ENCODE data around the gene ZNF823.

The ZNF823 gene

DNA sequence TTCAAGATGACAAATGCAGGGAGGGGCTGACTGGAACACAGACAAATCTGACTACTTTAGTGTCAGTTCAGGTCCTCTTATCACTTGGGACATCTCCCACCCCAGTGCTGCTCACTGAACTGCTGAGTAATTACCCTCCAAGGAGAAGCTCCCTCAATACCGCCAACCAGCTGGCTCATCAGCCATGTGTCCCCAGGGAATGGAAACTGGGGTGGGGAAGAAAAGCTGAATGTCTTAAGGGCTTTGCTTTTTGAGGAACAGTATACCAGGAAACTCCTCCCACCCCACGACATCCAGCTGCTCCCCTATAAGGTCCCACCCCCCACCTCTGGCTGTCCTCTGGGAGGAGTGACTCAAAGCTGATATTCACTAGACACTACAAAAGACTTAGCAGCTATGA lies 2.0 kb downstream of the ZNF823 start:
- no peak for DNase-seq

DNA sequence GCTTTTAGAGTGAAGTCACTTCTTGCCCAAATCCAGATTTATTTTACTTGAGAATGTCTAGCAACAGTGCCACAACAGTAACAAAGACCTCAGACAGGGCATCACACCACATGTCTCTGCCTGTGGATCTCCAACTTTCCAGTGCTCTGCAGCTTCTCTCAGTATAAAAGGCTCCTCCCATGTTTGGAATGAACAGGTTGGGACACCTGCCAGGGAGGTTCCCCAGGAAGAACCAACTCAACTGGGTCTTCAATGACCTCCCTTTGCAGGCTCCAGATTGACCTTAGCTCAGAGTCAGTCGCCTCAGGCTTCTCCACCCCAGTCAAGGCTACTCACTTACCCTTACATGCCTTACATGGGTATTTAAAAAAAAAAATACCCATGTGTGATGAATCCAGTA lies 3.4 kb downstream of the ZNF823 start:
- DNase-seq: no peak

DNA sequence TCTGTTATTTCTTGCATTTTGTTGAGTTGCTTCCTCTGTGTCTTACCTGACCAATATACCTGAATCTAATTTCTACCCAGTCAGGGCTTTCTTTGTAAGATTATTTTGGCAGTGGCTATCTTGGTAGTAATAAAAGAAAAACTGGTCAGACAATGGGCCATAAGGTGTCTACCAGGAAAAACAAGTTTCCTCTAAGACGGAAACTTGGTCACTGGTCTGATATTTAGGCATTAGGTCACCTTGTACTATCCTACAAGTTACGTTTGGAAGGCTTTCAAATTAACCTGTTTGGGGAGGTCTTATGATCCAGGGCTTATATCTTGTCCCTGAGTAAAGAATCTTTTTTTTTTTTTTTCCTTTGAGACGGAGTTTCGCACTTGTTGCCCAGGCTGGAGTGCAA lies 9.2 kb downstream of the ZNF823 start:
- DNase-seq: no peak

DNA sequence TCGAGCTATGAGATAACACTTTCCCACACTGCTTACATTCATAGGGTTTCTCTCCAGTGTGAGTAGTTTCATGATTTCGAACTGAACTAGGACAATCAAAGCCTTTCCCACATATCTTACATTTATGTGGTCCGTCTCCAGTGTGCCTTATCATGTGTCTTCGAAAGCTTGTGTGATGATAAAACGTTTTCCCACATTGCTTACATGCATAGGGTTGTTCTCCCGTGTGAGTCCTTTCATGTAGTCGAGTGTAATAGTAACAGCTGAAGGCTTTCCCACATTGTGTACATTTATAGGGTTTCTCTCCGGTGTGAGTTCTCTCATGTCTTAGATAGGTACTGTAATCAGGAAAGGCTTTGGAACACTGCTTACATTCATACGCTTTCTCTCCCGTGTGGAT lies 16.3 kb downstream of the ZNF823 start:
- no peak for DNase-seq

DNA sequence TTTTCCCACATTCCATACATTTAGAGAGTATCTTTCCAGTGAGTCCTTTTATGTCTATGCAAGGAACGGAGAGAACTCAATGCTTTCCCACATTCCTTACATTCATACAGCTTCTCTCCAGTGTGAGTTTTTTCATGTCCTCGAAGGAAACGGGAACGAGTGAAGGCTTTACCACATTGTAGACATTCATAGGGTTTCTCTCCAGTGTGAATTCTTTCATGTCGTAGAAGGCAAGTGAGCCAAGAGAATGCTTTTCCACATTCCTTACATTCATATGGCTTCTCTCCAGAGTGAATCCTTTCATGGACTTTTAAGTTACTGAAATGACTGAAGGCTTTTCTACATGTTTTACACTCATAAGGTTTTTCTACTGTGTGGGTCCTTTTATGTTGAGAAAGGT lies 17.1 kb downstream of the ZNF823 start:
- DNase-seq: no peak

DNA sequence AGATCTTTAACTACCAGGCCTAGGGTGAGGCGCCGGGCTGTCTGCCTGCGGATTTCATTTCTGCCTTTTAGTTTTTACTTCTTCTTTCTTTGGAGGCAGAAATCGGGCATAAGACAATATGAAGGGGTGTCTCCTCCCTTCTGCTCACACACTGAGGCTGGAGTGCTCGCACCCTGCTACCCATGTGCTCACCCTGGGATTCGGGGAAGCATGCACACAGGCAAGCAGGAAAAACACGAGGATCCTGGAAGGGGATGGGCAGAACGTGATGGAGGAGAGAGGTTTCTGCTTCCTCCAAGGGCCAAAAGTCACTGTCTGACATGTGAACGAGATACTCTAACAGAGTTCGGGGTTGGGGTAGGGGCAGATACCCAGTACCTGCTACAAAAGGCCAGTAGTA lies 28.4 kb downstream of the ZNF823 start:
- DNase-seq: no peak

DNA sequence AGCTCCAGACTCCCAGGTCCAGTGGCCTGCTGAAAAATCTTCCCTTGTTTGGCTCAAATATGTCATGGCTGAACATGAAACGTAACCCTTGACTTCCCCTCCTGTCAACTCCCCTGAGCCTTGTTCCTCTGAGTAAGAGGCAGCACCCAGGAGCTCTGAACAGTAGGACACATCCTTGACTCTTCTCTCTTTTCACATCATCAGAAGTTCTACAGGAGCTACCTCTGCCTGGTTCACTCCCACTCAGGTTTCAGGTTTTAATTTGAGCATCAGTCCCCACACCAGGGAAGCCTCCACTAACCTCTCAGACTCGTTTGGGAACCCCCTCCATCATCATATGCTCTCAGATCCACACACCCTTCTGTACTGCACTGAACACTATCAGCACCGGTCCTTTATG lies 30.3 kb downstream of the ZNF823 start:
- DNase-seq: no peak

DNA sequence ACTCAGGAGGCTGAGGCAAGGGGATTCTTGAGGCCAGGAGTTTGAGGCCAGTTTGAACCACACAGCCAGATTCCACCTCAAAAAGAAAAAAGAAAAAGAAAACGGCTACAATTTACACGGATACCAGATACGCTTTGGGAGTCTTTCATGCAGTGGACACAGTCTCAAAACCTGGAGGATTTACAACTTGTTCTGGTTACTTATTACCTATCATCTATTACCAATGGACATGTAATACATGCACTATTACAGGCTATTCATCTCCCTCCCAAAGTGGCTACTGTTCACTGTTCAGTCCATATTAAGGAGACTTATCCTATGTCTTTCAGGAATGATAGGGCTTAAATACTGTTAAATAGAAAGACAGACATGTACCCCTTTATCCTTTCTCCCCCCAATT lies 33.3 kb downstream of the ZNF823 start:
- no peak for DNase-seq

DNA sequence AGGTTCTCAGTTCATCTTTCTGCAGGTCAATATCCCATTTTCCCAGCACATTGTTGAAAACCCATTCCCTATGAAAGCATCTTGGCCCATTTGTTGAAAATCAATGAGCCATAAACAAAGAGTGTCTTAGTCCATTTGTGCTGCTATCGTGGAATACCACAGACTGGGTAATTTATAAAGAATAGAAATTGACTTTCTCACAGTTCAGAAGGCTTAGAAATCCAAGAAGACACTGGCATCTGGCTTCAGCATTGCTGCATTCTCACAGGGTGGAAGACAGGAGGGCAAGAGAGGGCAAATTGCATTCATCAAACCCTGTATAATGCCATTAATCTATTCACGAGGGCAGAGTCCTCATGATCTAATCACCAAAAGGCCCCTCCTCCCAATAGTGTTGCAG lies 34.1 kb downstream of the ZNF823 start:
- no peak for DNase-seq

DNA sequence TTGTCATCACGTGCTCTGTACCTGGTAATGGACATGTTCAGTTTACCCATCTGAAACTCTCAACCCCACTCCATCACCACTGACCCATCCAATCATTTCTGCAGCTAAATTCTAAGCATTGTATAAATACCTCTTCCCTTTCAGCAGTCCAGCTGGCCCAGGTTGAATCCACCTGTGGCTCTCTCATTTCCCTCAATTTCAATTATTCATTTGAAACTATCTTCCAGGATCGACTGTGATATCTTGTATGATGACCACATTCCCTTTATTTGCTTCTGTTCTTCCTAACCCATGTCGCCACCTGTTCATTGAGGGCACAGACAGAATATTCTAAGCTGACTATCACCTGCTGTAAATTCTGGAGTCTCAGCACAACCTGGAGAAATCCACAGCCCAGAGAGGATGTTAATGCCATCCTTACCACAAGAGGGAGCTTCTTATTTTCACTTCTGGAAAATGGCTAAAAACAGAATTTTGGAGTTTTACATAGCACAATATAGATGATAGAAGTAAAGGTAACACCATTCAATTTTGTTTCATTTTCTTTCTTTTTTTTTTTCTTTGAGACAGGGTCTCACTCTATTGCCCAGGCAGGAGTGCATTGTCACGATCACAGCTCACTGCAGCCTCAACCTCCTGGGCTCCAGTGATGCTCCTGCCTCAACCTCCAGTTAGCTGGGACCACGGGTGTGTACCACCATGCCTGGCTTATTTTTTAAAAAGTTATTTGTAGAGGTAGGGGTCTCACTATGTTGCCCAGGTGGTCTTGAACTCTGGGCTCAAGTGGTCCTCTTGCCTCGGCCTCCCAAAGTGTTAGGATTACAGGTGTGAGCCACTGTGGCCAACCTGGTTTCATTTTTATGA lies 38.6 kb downstream of the ZNF823 start:
- DNase-seq: peak; percentile 29

DNA sequence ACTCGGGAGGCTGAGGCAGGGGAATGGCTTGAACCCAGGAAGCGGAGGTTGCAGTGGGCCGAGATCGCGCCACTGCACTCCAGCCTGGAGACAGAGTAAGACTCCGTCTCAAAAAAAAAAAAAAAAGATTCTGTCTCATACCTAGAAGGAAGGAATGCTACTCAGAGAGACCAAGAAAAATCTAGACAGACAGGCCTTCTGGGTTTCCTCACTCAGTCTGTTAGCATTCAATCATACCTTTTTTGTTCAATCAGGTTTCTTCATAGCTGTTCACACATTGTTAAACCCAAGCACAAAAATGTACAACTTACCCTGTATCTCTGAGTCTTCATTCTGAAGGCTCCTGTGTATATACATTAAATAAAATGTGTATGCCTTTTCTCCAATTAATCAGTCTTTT lies 40.5 kb downstream of the ZNF823 start:
- no peak for DNase-seq

DNA sequence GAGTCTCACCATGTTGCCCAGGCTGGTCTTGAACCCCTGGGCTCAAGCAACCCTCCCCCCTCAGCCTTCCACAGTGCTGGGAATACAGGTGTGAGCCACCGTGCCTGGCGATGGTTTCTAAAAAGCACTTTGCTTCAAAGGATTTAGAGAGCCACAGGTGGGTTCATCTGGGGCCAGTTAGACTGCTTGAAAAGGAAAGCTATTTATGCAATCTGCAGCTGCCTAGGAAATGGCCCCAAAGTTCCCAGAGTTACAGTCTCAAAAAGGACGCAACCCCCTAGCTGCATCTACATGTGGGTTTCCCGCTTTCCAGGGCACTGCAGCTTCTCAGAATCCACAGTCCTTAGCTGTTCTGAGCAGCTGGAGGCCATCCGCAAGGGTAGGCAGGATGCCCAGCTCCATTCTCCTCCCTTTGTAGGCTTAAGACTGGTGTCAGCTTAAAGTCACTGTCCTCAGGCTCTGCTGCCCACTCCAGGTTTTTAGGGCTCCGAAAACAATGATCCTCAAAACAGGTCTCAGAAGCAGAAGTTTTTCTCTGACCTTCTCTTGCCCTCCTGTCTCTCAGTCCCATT lies 41.4 kb downstream of the ZNF823 start:
- DNase-seq: no peak

DNA sequence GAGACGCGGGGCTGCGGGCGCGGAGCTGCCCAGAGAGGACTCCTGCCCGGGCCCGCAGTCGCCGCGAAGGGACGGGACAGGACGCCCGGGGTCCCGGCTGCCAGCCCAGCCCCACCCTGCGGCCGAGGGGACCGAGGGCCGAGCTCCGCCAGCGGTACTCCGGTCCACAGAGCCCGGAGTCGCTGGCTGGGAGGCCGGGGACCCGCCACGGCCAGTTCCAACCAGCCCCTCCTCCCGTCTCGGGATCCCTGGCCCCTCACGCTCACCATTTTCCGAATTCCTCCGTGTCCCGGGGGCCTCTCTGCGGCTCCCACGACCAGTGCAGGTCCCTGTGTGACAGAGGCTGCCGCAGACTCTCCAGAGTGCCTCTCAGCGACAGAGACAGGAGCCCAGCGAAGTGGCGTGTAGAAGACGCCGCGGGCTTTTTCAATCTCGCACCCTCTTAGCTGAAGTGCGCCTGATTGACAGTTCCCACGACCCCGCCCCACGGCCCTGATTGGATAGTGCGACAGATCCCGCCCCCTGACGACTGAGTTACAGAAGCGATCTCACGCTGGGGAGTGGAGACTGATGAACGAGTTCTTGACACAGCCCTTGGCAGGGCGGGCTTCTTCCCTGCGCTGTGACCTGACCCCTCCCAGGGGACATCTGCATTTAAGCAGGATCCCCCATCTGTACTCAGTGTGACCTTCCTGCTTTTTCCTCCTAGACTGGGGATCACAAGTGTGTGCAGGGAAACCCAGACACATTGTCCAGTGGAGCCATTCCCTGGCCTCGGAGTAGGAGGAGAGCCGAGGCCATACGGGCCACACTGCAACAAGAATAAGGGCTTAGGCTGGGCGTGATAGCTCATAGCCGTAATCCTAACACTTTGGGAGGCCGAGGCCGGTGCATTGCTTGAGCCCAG lies 44.0 kb downstream of the ZNF823 start:
- DNase-seq: peak; percentile 80

DNA sequence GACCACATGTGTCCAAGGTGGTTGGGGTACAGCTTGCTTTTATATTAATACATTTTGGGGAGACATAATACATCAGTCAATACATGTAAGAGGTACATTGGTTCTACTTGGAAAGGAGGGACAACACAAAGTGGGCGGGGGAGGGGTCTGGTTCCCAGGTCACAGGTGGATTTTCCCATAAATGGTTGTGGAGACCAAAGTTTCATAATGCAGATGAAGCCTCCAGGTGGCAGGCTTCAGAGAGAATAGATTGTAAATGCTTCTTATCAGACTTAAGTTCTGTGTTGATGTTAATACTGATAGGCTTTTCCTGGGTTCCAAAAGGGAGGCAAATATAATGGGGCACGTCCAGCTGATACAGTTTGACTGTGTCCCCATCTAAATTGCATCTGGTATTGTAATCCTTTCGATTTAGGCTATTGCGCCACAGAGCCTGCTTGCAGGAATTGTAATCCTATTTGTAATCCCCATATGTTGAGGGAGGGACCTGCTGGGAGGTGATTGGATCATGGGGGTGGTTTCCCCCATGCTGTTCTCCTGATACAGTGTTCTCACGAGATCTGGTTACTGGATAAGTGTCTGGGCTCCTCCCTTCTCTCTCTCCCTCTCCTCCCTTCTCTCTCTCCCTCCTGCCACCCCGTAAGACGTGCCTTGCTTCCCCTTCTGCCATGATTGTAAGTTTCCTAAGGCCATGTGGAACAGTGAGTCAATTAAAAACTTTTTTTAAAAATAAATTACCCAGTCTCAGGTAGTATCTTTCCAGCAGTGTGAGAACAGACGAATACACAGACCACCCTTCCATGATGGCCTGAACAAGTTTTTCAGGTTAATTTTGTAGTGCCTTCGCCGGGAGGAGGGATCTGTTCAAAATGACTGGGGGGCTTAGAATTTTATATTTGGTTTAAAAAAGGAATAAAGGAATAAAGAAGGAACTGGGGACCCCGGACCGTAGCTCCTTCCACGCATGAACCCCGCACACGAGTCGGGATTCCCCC lies 44.9 kb downstream of the ZNF823 start:
- no peak for DNase-seq

DNA sequence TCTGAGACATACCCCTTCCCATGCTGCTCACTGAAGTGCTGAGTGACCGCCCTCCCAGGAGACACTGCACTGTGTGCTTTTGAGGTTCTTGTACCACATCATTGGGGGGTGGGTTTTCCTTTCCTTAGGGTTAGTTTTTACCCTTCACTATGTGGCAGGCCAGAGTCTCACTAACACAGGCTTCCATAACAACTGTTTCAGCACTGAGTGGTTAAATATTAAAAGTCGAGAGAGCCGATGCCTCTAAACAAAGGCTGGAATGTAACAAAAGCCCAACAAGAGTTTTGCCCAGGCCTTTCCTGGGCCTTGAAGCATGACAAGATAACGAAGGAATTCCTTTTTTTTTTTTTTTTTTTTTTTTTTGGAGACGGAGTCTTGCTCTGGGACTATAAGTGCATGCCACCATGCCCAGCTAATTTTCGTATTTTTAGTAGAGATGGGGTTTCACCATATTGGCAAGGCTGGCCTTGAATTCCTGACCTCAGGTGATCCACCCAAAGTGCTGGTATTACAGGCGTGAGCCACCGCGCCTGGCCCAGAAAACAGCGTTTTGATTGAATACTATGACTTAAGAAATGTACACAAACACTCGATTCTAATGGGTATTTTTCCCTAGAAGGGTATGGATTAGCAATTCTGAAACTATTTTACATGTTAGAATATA lies 46.5 kb downstream of the ZNF823 start:
- DNase-seq: no peak

DNA sequence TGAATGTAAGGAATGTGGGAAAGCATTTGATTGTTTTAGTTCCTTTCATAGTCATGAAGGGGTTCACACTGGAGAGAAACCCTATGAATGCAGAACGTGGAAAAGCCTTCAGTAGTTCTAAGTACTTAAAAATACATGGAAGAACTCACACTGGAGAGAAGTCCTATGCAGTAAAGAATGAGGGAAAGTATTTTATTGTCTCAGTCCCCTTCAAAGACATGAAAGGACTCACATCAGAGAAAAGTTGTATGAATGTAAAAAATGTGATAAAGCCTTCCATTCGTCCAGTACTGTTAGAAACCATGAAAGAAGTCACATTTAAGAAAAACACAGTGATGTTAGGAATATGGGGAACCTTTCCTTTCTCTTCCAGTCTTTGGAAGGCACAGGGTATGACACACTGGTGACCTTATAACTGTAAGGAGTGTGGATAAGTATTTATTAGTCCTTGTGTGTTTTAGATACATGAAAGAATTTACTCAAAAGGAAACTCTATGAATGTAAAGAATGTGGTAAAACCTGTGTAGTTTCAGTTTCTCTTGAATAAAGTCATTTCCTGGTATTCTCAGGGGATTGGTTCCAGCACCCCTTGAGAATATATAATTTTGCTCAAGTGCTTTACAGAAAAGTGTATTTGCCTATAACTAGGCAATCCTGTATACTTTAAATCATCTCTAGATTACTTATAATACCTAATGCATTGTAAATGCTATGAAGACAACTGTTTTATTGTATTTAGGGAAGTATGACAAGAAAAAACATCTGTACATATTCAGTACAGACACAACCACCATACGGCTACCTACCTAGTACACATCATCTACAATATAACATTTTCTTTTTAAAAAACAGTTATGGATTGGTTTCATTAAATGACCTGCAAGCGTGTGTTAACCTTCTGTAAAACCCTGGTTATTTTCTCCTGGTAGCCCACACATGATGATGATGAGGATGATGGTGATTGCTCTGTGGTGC lies 52.8 kb downstream of the ZNF823 start:
- no peak for DNase-seq

DNA sequence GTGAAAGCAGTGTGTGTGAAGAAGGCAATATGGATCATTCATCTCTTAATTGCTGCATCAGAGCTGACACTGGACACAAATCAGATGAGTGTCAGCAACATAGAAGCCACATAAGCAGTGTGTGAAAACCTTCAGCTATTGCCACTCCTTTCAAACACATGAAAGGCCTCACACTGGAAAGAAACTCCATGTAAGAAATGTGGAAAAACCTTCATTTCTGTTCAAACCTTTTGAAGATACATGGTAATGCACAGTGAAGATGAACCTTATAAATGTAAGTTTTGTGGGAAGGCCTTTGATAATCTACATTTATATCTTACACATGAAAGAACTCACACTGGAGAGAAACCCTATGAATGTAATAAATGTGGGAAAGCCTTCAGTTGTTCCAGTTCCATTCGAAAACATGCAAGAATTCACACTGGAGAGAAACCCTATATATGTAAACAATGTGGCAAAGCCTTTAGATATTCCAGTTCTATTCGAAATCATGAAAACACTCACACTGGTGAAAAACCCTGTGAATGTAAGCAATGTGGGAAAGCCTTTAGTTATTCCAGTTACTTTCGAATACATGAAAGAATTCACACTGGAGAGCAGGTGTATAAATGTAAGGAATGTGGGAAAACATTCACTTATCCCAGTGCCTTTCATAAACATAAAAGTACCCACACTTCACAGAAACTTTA lies 53.6 kb downstream of the ZNF823 start:
- no peak for DNase-seq

DNA sequence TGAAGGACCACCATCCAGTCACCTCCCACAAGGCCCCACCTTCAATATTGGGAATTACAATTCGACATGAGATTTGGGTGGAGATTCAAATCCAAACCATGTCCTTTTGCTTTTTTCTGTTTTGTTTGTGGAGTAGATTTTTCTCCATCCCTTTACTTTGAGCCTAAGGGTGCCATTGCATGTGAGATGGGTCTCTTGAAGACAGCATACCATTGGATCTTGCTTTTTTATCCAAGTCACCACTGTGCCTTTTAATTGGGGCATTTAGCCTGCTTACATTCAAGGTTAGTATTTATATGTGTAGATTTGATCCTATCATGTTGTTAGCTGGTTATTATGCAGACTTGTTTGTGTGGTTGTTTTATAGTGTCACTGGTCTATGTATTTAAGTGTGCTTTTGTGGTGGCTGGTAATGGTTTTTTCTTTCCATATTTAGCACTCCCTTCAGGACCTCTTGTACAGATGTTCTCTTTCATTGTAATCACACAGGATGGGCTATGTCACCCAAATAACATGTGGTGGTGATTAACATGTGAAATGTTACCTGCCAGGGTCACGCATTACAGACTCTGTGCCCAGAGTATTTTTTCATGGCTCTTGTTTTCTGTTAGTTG lies 58.0 kb downstream of the ZNF823 start:
- DNase-seq: no peak

DNA sequence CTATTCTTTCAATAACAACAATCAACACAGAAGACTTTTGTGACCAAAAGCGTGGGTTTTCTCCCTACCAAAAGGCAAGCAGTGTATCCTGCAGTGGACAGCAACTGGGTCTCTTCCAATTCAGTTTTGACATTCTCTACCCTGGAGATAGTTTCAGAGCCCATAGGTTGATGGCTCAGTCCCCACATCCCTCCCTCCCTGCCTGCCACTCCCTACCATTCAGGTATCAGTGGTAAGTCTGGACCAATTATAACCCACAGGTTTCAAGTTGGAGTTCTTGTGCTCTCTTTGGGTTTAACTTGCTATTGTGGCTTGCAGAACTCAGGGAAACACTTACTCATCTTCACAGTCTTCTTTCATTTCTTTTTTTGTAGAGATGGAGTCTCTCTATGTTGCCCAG lies 60.2 kb downstream of the ZNF823 start:
- DNase-seq: no peak
